IPS-NIHi7 (cell line): ENCODE measurements around the gene ACADVL.
A peak's percentile ranks its signal among the peaks of the same experiment; 100 is the strongest.

Experiments used
- DNase-seq: peaks from one replicate; pipeline ENCODE4 v3.0.0; 2012; ENCODE audit warnings: mixed read lengths; ENCODE audit errors: extremely low spot score

Gene ACADVL

DNA sequence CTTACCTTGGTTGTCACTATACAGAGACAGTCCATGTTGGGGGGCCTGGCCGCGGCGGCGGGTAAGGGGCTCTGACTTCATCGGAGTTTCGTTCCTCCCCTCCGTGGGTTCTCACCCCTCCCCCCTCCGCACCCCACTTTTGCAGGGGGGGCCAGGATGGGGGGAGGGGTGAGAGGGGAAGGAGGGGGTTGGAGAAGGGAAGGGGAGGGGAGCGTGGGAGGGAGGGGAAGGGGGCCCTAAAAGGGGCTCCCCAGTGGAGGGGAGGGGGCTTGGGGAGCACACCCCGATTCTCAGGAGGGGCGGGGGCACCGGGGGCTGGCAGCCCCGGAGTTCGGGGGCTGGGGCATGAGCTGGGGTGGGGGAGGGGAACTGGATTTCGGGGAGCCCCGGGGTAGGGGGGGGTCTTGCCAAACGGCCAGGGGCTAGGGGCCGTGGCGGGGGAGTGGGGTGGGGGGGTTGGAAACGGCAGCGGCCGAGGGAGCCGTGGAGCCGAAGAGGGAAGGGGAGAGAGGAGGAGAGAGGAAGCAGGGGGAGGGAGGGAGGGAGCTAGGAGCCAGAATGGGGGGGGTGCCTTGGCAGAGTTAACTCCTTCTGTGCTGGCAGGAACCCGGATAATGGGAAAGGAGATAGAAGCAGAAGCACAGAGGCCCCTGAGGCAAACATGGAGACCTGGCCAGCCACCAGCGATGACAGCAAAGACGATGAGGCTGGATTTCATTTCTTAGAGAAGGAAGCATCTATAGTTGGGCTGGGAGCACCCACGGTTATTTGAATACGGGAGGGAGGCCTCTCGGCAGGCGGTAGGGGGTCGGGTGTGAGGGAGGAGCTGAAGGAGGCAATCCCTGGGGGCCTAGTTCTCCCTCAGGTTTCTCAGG, 2.4 kb upstream of the ACADVL start:
- DNase-seq, result no peak

DNA sequence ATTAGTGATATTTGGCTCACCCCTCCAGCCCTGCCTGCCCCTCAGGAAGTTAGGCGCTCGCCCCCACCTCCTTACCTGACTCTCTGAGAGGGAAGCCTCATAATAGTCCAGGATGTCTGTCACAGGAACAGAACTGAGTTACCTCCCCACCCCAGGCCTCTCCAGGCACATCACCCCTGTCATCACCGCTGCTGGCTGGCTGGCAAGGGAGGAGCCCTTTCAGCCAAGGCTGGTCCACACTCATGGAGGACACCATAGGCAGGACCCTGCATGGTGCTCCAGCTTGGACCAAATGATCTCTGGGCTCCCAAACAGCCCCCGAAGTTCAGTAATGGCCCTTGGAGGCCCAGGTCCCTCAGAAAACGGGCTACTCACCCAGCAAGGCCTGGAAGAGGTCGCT, 1.6 kb upstream of the ACADVL start:
- no peak for DNase-seq

DNA sequence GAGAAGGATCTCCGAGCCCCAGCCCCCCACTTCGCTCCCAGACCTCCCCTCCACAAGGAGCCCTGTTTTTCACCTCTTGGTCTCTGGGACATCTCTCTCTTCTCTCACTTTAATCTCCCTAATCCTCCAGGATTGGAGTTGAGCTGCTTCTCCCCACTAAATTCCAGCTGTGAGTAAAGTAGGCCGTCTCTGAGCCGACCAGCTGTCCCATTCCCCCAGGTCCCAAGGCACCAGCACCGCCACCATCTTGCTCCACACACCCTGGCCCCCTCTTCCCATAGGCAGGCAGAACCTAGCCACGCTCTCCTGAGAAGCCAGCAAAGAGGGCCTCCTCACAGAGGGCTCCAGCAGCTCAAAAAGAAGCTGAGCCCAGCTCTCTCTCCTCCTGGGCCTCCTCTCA, 980 bp upstream of the ACADVL start:
- no peak for DNase-seq

GRCh38 chr17:7219229-7219811, 418 bp upstream of the ACADVL start:
- DNase-seq, result no peak

GRCh38 chr17:7220593-7221277, 997 bp downstream of the ACADVL start:
- no peak for DNase-seq

DNA sequence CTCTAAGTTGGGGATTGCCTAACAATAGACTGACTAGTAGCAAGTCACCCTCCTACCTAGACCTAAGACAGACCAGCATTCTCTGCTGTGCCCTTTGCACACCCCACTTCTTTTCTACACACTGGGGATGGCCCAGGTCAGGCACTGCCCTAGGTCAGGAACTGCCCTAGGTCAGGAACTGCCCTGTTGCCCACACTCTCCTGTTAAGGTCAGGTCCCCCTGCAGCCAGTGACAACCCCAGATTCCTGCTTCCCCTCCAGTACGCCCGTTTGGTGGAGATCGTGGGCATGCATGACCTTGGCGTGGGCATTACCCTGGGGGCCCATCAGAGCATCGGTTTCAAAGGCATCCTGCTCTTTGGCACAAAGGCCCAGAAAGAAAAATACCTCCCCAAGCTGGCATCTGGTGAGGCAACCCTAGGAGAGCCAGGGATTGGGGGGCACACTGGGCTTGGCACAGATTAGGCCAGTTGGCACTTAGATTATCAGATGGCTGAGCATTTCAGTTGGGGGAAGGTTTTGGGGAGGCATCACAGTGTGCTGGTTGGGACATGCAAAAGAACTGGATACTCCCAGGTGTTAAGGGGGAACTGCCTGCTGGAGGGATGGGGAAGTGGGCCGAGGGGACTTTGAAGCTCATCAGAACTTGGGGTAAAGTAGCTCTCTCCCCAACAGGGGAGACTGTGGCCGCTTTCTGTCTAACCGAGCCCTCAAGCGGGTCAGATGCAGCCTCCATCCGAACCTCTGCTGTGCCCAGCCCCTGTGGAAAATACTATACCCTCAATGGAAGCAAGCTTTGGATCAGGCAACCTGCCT, 1.7 kb downstream of the ACADVL start:
- DNase-seq, result no peak

DNA sequence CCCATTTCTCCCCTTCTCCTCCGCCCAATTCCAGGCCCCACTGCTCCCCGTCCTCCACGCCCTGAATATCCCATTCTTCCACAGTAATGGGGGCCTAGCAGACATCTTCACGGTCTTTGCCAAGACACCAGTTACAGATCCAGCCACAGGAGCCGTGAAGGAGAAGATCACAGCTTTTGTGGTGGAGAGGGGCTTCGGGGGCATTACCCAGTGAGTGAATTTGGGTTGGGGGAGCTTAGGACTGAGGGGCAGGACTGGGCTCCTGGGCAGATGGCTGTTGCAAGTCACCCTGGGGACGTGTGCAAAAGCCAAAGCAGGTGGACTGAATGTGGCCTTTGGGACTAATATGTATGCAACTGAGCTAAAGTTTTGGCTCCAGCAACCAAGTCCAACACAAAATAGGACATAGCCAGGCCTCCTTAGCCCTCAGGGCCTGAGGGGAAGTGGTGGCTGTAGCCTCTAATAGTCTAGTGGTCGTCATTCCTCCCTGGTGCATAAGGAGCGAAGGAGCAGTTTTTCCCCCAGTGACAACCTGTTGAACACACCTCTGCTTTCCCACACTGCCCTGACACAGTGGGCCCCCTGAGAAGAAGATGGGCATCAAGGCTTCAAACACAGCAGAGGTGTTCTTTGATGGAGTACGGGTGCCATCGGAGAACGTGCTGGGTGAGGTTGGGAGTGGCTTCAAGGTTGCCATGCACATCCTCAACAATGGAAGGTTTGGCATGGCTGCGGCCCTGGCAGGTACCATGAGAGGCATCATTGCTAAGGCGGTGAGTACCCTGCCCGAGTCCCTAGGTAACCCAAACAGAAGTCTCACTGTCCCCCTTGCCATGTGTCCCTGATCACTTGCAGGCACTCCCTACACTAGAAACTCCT, 2.6 kb downstream of the ACADVL start:
- no peak for DNase-seq

GRCh38 chr17:7222972-7223292, 3.2 kb downstream of the ACADVL start:
- no peak for DNase-seq

GRCh38 chr17:7223375-7223774, 3.6 kb downstream of the ACADVL start:
- no peak for DNase-seq

DNA sequence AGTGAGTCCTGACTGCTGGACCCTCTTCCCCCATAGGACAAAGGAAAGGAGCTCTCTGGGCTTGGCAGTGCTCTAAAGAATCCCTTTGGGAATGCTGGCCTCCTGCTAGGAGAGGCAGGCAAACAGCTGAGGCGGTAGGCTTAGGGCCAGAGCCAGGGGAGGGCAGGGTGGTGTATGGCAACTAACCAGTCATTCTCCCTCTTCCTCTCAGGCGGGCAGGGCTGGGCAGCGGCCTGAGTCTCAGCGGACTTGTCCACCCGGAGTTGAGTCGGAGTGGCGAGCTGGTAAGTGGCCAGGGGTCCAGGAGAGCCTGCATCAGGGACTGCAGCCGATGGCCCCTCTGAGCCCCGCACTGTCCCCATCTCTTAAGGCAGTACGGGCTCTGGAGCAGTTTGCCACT, 4.4 kb downstream of the ACADVL start:
- DNase-seq, result no peak

GRCh38 chr17:7224661-7225111, 4.9 kb downstream of the ACADVL start:
- no peak for DNase-seq

GRCh38 chr17:7225711-7226331, 6.1 kb downstream of the ACADVL start:
- DNase-seq, result no peak

DNA sequence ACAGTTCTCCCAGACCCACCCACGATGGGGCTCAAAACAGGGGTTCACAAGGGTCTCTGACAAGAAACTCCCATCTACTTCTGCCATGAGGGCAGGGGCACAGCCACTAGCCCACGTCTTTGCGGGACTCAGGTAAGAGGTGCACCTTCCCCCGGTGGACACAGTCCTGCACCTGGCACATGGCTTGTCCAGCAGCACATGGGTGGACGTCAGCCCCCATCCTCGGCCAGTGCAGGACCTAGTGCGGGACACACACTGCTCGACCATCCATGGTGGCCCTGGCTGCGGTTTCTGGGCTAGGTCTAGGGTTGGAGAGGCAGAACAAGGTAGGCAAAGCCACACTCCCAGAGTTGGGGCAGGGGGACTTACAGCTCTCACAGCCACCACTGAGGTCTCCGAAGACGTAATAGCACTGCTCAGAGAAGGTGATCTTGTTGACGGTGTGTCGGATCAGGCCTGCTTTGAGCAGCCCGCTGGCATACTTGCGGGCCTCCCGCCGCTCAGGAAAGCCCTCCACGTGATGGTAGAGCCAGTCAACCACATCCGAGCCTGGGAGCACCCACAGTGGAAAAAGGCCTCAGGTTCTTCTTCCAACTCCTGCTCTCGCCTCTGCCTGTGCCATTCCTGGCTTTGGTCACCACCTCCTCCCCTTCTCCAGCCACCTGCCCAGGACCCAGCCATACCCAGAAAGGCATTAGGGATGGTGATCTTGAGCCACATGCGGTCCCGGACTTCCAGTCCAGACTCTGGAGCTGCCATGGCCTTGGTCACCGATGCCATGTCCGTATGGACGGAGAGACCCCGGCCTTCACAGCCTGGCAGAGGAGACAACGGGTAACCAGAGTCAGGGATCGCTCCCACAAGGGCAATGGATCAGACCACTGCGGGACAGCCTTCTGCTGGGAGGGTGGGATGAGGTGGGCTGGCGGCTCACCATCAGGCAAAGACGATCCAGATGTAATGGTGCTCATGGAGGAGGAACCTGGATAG, 7.3 kb downstream of the ACADVL start:
- no peak for DNase-seq

DNA sequence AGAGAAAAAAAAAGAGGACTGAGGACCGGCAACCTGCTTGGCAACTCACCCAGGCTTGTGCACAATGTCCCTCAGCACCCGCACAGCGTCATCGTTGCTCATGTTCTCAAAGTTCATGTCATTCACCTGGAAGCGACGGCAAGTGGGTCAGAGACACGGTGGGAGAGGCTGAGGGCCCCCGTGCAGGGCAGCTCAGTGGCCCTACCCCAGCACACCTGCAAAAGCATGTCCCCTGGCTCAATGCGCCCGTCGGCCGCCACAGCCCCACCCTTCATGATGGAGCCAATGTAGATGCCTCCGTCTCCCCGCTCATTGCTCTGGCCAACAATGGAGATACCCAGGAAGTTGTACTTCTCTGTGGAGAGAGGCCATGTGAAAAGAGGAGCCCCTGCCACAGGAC, 9.2 kb downstream of the ACADVL start:
- no peak for DNase-seq

- no peak for DNase-seq
Observed at GRCh38 chr17:7229504-7229903, 9.8 kb downstream of the ACADVL start.

GRCh38 chr17:7232114-7232513, 12.4 kb downstream of the ACADVL start:
- no peak for DNase-seq

DNA sequence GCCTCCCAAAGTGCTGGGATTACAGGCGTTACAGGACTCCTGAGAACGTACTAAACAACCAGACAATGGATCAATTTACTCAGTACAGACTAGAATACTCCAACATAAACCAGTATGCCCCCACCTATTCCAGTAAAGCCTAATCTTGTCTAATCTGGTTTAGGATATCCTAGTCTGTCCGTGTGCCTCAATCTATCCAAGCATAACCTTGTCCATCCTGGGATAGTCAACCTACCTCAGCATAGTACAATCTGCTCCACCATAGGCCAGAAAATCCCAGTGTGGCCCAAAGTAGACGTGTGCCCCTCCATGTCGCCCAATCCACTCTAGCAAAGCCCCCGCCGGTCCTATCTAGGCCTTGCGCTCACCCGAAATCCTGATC, 14.0 kb downstream of the ACADVL start:
- DNase-seq, result no peak

- DNase-seq, result peak; percentile 88
Observed at GRCh38 chr17:7234083-7234951, 14.6 kb downstream of the ACADVL start, which contains the start of gene DVL2. TSS of gene DVL2 (minus strand) at chr17:7234517. CDS start at chr17:7234262, 255 bp downstream.
